Osteoblast (primary cell): ENCODE results near the gene DHRS7C. TPM values are rescaled to one million over a fixed set of nuclear protein-coding genes. Genes with fewer than 3 reads are reported as not detected.

Source experiments
- DNase-seq: peaks from one replicate; pipeline ENCODE4 v3.0.0; 2011; ENCODE audit warnings: low spot score, mixed read lengths; ENCODE audit not compliant: insufficient read length; ENCODE audit errors: missing footprints
- H2AFZ ChIP-seq: 2 replicates; pipeline ENCODE4 v1.6.0; 2011; ENCODE audit warnings: mild to moderate bottlenecking, low read length
- H3K27ac ChIP-seq: 2 replicates; pipeline ENCODE4 v1.5.1; 2011; ENCODE audit warnings: mild to moderate bottlenecking, low read depth, low read length, moderate library complexity
- H3K27me3 ChIP-seq: 2 replicates; pipeline ENCODE4 v1.6.0; 2012; ENCODE audit warnings: mild to moderate bottlenecking, control low read depth, inconsistent platforms, low read length, moderate library complexity; ENCODE audit not compliant: insufficient read depth
- H3K36me3 ChIP-seq: 2 replicates; pipeline ENCODE4 v1.5.1; 2011; ENCODE audit warnings: mild to moderate bottlenecking, low read length, control low read depth, moderate library complexity; ENCODE audit not compliant: insufficient read depth
- H3K4me1 ChIP-seq: 2 replicates; pipeline ENCODE4 v1.5.1; 2011; ENCODE audit warnings: mild to moderate bottlenecking, low read length, control low read depth, moderate library complexity; ENCODE audit not compliant: insufficient read depth
- H3K4me2 ChIP-seq: 2 replicates; pipeline ENCODE4 v1.6.0; 2011; ENCODE audit warnings: mild to moderate bottlenecking, low read length; ENCODE audit not compliant: insufficient read depth
- H3K4me3 ChIP-seq: fragments of 200-600 bp; sonication (generic); 3 replicates; pipeline ENCODE4 v1.5.1; 2012; ENCODE audit warnings: mild to moderate bottlenecking, low read length, inconsistent platforms; ENCODE audit not compliant: insufficient read depth
- H3K79me2 ChIP-seq: 2 replicates; pipeline ENCODE4 v1.6.0; 2012; ENCODE audit warnings: mild to moderate bottlenecking, low read length, control low read depth, inconsistent platforms; ENCODE audit not compliant: insufficient read depth
- H3K9me3 ChIP-seq: 2 replicates; pipeline ENCODE4 v1.5.1; 2011; ENCODE audit warnings: low read depth, low read length, control low read depth
- H4K20me1 ChIP-seq: 2 replicates; pipeline ENCODE4 v1.6.0; 2012; ENCODE audit warnings: mild to moderate bottlenecking, low read length, control low read depth; ENCODE audit not compliant: insufficient read depth
- total RNA-seq: library from RNA; depleted of rRNA; stranded (reverse); fragments of >200 nt; gene quantifications from 2 replicates; pipeline ENCODE4 v1.2.3, GENCODE V29; 2012
- TF ChIP-seq, protein P1 (sequence below): IDR thresholded peaks from 2 replicates; pipeline ENCODE4 v1.5.1; 2011; ENCODE audit warnings: mild to moderate bottlenecking, low read depth, low read length, moderate library complexity; ENCODE audit errors: extremely low read depth

DHRS7C gene
- total RNA-seq, 1 donor = not detected

DNA sequence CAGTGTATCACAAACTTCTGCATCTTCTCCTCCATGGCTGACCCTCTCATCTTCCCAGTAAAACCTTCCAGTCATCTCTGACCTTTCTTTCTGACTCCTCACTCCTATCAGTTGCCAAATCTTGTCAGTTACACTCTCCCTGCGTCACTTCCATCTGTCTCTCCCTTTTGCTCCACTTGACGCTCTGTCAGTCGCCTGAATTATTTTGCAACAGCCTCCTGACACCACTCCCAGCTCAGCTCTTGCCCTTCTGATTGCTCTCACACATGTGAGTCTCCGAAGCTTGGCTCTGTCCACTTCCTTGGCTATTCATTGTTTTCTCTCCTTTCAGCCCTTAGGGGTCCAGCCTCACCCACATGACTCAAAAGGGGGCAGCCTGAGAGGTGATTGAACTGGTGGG, 27.7 kb downstream of the DHRS7C start:
- H3K36me3 ChIP-seq = no peaks in the 10 kb centered on the region
- no peaks in the 10 kb centered on the region for H3K79me2 ChIP-seq
- no peaks in the 10 kb centered on the region for H3K4me1 ChIP-seq
- no peaks in the 10 kb centered on the region for H4K20me1 ChIP-seq
- no peaks in the 10 kb centered on the region for H3K9me3 ChIP-seq
- H2AFZ ChIP-seq = no peak overlapping the region
- H3K4me2 ChIP-seq = no peak overlapping the region
- H3K27me3 ChIP-seq = no peaks in the 10 kb centered on the region
- TF ChIP-seq, protein P1, sequence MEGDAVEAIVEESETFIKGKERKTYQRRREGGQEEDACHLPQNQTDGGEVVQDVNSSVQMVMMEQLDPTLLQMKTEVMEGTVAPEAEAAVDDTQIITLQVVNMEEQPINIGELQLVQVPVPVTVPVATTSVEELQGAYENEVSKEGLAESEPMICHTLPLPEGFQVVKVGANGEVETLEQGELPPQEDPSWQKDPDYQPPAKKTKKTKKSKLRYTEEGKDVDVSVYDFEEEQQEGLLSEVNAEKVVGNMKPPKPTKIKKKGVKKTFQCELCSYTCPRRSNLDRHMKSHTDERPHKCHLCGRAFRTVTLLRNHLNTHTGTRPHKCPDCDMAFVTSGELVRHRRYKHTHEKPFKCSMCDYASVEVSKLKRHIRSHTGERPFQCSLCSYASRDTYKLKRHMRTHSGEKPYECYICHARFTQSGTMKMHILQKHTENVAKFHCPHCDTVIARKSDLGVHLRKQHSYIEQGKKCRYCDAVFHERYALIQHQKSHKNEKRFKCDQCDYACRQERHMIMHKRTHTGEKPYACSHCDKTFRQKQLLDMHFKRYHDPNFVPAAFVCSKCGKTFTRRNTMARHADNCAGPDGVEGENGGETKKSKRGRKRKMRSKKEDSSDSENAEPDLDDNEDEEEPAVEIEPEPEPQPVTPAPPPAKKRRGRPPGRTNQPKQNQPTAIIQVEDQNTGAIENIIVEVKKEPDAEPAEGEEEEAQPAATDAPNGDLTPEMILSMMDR = no peak
- no peak overlapping the region for H3K4me3 ChIP-seq
- no peak overlapping the region for H3K27ac ChIP-seq
- DNase-seq = no peak

DNA sequence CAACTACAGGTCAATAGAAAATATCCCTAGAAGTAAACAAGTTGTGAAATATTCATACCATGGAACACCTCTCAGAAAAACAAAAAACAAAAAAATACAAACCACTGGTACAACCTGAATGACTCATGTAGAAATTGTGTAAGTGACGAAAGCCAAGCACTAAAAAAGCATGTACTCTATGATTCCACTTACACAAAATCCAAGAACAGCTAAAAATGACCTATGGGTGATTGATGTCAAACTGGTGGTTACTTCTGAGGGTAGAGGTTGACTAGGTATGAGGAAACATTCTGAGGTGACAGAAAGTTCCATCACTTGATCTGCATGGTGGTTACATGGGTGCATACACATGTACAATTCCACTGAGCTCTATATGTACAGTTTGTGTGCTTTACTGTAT, 31.1 kb downstream of the DHRS7C start:
- Histone ChIP-seq H4K20me1 (no peaks in the 10 kb centered on the region), H3K79me2 (no peaks in the 10 kb centered on the region), H3K4me1 (no peaks in the 10 kb centered on the region), H3K9me3 (no peaks in the 10 kb centered on the region), H3K4me3 (no peak overlapping the region), H2AFZ (no peak overlapping the region), H3K4me2 (no peak overlapping the region), H3K36me3 (no peaks in the 10 kb centered on the region), H3K27ac (no peak overlapping the region), H3K27me3 (no peaks in the 10 kb centered on the region)
- DNase-seq = no peak
- TF ChIP-seq, protein P1 = no peak

DNA sequence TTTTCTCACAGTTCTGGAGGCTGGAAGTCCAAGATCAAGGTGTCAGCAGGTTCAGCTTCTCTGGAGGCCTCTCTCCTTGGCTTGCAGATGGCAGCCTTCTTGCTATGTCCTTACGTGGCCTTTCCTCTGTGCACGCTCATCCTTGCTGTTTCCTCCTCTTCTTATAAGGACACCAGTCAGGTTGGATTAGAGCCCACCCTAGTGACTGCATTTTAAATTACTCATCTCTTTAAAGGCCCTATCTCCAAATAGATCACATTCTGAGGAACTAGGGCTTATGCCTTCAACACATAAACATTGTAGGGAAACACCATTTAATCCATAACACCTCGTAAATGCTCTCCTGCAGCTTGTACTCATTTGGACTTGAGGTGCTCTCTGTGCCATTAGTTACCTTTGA, 36.3 kb downstream of the DHRS7C start:
- no peaks in the 10 kb centered on the region for H3K79me2 ChIP-seq
- H3K27ac ChIP-seq = no peak overlapping the region
- no peaks in the 10 kb centered on the region for H3K9me3 ChIP-seq
- no peaks in the 10 kb centered on the region for H3K36me3 ChIP-seq
- H2AFZ ChIP-seq = no peak overlapping the region
- no peak overlapping the region for H3K4me3 ChIP-seq
- no peaks in the 10 kb centered on the region for H4K20me1 ChIP-seq
- H3K4me2 ChIP-seq = no peak overlapping the region
- no peaks in the 10 kb centered on the region for H3K4me1 ChIP-seq
- no peaks in the 10 kb centered on the region for H3K27me3 ChIP-seq
- TF ChIP-seq, protein P1 = no peak
- DNase-seq = no peak

DNA sequence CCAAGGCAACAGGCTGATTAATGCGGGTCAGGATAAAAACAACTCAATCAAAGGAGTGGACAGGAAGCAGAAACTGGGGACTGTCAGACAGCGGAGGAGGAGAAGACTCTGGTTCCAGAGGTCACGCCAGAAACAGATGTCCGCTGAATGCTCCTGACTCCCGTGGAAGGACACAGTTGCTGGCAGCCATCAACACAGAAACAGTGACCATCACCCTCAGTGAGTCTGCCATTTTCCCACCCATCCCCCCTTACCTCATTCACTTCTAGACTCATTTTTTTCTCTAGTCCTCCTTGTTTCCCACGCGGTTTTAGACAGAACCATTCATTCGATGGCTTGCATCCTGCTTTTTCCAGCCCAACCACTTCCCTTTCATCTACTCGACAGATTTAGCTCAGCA, 40.9 kb downstream of the DHRS7C start:
- no peak overlapping the region for H3K4me2 ChIP-seq
- H3K79me2 ChIP-seq = no peaks in the 10 kb centered on the region
- no peaks in the 10 kb centered on the region for H3K36me3 ChIP-seq
- no peak overlapping the region for H2AFZ ChIP-seq
- H3K4me1 ChIP-seq = no peaks in the 10 kb centered on the region
- H3K27ac ChIP-seq = no peak overlapping the region
- H3K4me3 ChIP-seq = no peak overlapping the region
- no peaks in the 10 kb centered on the region for H3K27me3 ChIP-seq
- no peak for DNase-seq
- no peaks in the 10 kb centered on the region for H4K20me1 ChIP-seq
- TF ChIP-seq, protein P1 = no peak
- H3K9me3 ChIP-seq = no peaks in the 10 kb centered on the region
